ENCODE results near the gene EVPL.

DNA sequence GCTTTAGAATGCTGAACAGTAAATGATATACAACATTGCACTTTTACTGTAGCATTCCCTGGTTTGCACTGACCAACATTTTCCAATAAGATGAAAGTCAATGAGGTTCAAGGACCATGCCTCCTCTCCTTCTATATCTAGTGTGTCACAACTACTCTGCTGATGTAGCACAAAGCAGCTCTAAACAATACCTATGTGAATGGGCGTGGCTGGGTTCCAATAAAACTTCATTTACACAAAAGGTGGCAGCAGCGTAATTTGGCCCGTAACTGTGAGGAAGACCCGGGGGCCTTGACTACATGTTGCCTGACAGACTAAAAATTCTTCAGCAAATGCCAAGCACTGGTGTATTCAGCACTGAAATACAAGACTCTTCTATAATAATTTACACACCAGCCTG, 38.7 kb upstream of the EVPL start:
- TF ChIP-seq, protein P1, sequence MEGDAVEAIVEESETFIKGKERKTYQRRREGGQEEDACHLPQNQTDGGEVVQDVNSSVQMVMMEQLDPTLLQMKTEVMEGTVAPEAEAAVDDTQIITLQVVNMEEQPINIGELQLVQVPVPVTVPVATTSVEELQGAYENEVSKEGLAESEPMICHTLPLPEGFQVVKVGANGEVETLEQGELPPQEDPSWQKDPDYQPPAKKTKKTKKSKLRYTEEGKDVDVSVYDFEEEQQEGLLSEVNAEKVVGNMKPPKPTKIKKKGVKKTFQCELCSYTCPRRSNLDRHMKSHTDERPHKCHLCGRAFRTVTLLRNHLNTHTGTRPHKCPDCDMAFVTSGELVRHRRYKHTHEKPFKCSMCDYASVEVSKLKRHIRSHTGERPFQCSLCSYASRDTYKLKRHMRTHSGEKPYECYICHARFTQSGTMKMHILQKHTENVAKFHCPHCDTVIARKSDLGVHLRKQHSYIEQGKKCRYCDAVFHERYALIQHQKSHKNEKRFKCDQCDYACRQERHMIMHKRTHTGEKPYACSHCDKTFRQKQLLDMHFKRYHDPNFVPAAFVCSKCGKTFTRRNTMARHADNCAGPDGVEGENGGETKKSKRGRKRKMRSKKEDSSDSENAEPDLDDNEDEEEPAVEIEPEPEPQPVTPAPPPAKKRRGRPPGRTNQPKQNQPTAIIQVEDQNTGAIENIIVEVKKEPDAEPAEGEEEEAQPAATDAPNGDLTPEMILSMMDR (IDR thresholded peaks at IDR 0.05), result no peak
- TF ChIP-seq EZH2 (IDR thresholded peaks at IDR 0.05) (no peak), EZH2phosphoT487 (IDR thresholded peaks at IDR 0.05) (no peak)

Measured in neural progenitor cell (in vitro differentiated cells).